HG02973 (cell line): ENCODE data around the gene NUCKS1.

ENCODE experiments used
- ATAC-seq: cut with Tn5 transposase; IDR thresholded peaks from one replicate; pipeline ENCODE4 v1.9.1; 2021; ENCODE audit warnings: moderate library complexity; ENCODE audit not compliant: unreplicated experiment

The NUCKS1 gene

GRCh38 chr1:205750138-205751035, at the start of gene NUCKS1:
NUCKS1 (minus strand) TSS chr1:205750182; CDS start chr1:205749973, 209 bp downstream.
- ATAC-seq = peak; percentile 75

- ATAC-seq = no peak
These were observed 48.6 kb upstream of the NUCKS1 start for GRCh38 chr1:205798577-205798976.

DNA sequence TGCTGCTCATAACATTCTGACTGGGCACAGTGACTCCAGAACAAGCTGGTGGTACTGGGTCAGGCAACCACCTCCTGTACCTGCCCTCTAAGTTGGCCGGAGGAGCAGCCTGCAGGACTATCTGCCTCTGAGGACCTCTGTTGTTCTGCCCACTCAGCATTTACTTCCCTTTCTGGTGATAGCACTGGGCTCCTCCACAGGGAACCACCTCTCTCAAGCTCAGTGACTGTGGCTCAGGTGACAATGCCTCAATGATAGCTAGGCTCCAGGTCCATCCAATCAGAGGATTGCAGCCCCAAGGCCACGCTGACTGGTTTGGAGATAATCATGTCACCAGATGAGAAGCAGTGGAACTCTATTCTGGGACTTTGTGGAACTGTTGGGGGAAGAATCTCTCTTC, 47.2 kb upstream of the NUCKS1 start:
- no peak for ATAC-seq

DNA sequence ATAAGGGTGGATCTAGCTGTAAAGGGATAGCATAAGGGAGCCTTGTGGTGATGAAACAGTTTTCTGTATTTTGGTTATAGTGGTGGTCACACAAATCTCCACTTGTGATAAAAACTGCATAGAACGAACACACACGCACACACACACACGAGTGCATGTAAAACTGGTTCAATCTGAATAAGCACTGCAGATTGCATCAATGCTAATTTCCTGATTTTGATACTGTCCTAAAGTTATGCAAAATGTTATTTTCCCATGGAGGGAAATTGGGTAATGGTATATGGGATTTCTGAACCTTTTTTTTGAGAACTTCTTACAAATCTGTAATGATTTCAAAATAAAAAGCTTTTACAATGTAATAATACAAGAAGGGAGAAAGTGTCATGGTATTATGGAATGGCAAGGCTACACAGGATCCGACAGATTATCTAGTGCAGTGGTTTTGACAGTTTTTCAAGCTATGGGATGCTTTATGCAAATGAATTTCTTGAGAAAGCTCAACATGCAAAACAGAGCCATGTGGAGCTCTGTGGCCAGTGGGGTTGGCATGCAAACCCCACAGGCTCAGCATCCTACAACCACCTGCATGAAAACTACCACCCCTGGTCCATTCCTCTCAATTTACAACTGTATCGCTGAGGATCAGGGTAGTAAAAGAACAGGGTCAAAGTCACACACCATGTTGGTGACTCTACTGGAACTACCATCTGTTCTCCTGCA, 44.2 kb upstream of the NUCKS1 start:
- ATAC-seq = no peak

- no peak for ATAC-seq
These were observed 43.1 kb upstream of the NUCKS1 start for GRCh38 chr1:205792961-205793673.

GRCh38 chr1:205792481-205792881, 42.5 kb upstream of the NUCKS1 start:
- ATAC-seq = no peak

DNA sequence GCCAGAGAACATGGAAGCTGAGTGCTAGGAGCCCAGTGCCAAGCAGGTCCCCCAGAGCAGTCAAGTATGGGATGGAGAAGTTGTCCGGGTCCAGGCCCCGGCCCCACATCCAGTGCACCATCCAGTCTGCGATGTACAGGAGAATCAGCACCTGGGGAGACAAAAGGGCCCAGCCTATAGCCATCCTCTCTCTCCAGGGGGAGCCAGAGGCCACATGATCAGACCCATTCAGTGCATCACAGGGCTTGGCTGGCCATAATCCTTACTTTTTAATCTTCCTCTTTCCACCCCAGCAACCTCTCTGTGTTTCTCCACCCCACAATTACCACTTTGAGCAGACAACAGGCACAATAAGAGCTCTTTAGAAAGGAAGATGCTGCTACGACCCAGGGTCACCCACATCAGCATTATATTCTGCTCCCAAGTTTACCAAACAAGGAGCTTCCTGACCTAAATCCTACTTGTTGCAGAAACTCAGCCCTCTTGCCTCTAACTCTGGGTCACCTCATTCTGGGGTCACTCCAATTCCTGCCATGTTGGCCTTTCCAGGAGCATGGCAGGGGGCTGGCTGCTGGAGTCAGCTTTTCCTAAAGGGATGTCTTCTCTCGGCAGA, 41.7 kb upstream of the NUCKS1 start:
- ATAC-seq = no peak

- no peak for ATAC-seq
These were observed 37.4 kb upstream of the NUCKS1 start for GRCh38 chr1:205787287-205787916.

- no peak for ATAC-seq
These were observed 36.6 kb upstream of the NUCKS1 start for GRCh38 chr1:205786601-205787000.

- ATAC-seq = no peak
These were observed 35.5 kb upstream of the NUCKS1 start for GRCh38 chr1:205785446-205785845.

- ATAC-seq = no peak
These were observed 33.9 kb upstream of the NUCKS1 start for GRCh38 chr1:205783904-205784303.

GRCh38 chr1:205783433-205783795, 33.4 kb upstream of the NUCKS1 start:
- no peak for ATAC-seq

DNA sequence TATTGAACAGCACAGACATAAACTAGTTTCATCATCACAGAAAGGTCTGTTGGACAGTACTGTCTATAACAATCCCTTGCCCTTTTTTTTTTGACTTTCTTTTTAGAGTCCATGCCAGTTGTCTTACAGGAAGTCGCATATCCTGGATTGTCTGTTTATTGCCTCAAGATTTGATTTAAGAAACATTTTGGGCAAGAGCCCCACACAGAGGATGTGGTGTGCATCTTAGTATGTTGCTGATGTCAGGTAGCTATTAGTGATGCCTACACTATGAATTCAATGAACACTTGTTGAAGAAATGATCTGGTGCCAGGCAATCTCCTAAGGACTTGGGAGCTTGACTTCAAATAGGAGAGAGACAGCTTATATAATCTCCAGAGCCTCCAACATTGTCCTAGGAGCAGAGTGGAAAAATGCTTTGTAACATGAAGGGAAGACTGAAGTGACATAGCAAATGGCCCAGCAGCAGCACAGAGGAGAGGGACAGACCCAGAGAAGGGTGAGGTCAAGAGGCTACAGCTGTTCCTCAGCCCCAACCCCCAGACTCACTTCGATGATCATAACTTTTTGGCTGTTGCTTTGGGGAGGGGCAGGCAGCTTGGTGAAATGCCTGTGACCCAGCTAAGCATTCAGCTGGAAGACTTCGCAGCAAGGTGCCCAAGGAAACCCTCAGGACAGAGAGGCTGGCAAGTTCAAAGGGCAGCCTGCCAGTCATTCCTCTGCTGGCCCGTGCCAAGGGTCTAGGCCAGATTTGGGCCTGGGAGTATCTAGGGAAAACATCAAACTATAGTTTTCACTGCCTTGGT, 32.8 kb upstream of the NUCKS1 start:
- no peak for ATAC-seq

GRCh38 chr1:205780335-205780734, 30.4 kb upstream of the NUCKS1 start:
- no peak for ATAC-seq

DNA sequence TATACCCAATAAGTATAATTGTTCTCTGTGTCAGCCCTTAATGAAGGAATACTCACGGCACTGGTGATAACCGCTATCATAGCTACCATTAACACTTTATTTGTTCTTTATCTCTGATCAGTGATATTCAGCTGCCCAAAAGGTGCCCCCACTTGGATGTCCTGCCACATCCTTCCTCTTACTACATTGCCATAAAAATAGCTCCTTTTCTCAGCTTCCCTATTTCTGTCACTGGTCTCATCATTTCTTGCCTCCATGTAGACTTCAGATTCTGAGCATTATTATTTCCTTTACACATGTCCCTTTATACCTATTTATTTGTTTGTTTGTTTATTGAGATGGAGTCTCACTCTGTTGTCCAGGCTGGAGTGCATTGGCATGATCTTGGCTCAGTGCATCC, 28.0 kb upstream of the NUCKS1 start:
- no peak for ATAC-seq

DNA sequence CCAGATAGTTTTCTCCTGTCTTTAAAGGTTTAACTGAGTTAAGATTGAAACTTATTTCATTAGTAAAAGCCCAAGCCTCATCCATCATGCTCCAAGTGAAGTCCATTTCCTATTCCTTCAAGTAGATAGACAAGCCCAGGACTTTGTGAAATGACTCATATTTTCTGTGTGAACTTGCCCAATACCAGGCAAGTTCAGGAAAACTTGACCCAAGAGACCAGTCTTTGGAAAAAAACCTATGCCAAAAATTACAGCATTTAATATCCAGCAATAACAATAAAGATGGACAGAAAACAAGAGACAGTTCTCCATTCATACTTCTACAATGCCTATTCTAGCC, 25.7 kb upstream of the NUCKS1 start:
- ATAC-seq = no peak

DNA sequence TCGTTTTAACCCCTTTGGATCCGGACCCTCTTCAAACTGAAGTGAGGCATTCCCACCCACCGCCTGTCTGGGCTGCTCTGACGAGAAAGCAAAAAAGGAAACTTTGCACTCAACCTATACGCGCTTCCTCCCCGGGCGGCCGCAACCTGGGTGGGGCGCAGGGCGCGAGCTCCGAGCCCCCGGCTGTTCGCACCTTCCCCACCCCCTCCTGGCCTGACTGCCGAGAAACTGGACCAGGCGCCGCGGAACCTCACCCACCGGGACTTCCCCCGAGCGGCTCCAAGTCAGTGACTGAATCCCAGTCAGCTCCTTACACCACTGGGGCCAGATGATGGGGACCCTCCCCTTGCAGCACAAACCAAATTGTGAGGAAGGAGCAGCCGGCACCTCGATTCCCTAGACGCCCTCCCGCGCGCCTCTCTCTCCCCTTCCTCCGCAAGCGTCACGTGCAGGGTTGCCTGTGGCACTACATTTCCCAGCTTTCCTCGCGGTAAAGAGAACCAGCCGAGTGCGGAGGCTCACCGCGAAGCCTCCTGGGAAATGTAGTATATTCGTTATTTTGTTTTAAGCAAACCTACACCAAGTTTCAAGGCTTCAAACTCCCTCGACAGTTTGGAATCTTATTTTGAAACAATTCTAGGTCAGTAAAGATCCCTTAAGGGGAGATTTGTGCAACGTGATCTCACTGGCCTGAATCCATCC, 25.2 kb upstream of the NUCKS1 start, which contains the start of gene RAB29:
RAB29 (minus strand) TSS at position 468 of the 702 bp plus-strand sequence. CDS start 526 bp downstream, outside the sequence.
- ATAC-seq = peak; percentile 58

- no peak for ATAC-seq
These were observed 24.4 kb upstream of the NUCKS1 start for GRCh38 chr1:205774198-205775014.
